Measurements from ENCODE around the gene FAM163B. TPM values are rescaled to one million over a fixed set of nuclear protein-coding genes. Genes with fewer than 3 reads are reported as not detected.
A peak's percentile ranks its signal among the peaks of the same experiment; 100 is the strongest.

The FAM163B gene
- total and polyA plus RNA-seq, 2 donors (not counting 1 experiment from before 2014, with no cell fraction given), result not detected

- 88% methylated on average over 8 of the region's 8 CpGs for WGBS (ENCODE audit: insufficient coverage)
- no peak overlapping the region for H3K4me3 Mint-ChIP-seq
- H3K4me1 Mint-ChIP-seq, result peaks cover 23% of the 10 kb centered on the region
- no peak overlapping the region for H3K27ac ChIP-seq (ENCODE audit: low read length in 2 of 2)
- ChIA-PET CTCF (no interaction called here), POLR2A (no interaction called here)
- H3K4me2 ChIP-seq (replicated peaks; ENCODE audit: low read depth, low read length, poor library complexity, severe bottlenecking), result no peak overlapping the region
- no peak for DNase-seq
- peaks cover 29% of the 10 kb centered on the region for H3K27me3 Mint-ChIP-seq
- no peaks in the 10 kb centered on the region for H3K79me2 ChIP-seq (ENCODE audit: control insufficient read depth, insufficient read depth, low read length)
- TF ChIP-seq EZH2 (IDR thresholded peaks at IDR 0.05; ENCODE audit: borderline replicate concordance, insufficient read depth, low read depth, low read length, poor library complexity, severe bottlenecking), result no peak
- TF ChIP-seq CTCF (IDR thresholded peaks at IDR 0.05), result no peak
- H3K9ac ChIP-seq (ENCODE audit: low read length), result no peak overlapping the region
- no peak overlapping the region for H2AFZ ChIP-seq (ENCODE audit: insufficient read depth, low read depth, low read length, poor library complexity, severe bottlenecking)
- H3K27me3 ChIP-seq (replicated peaks in 1 of 4; ENCODE audit: control extremely low read depth in 1 of 4, control insufficient read depth in 3 of 4, insufficient read depth in 4 of 4, low read length in 3 of 4), result peaks cover 0 to 51% (median 18%) of the 10 kb centered on the region in 4 experiments
- H4K20me1 ChIP-seq (ENCODE audit: control insufficient read depth, insufficient read depth, low read length, poor library complexity, severe bottlenecking), result no peaks in the 10 kb centered on the region
- no peaks in the 10 kb centered on the region for H3K36me3 ChIP-seq (replicated peaks in 1 of 2; ENCODE audit: control extremely low read depth in 1 of 2, control insufficient read depth in 1 of 2, extremely low read depth in 1 of 2, insufficient read depth in 2 of 2, low read length in 1 of 2)
- ATAC-seq (ENCODE audit: low read depth), result no peak
- intact Hi-C loops (cut with micrococcal nuclease), result no loop called here
- H3K4me1 ChIP-seq (ENCODE audit: control insufficient read depth in 2 of 2, insufficient read depth in 2 of 2, low read length in 2 of 2), result peaks cover 27 to 29% of the 10 kb centered on the region in 2 donors
- peaks cover 0 to 22% (median 0%) of the 10 kb centered on the region in 3 donors for H3K9me3 ChIP-seq (ENCODE audit: control extremely low read depth in 1 of 3, control insufficient read depth in 2 of 3, insufficient read depth in 1 of 3, low read length in 2 of 3)
- H3K9me3 Mint-ChIP-seq (ENCODE audit: insufficient read depth), result no peaks in the 10 kb centered on the region
- no peak overlapping the region for H3K4me3 ChIP-seq (ENCODE audit: control extremely low read depth in 1 of 5, extremely low read depth in 1 of 5, insufficient read depth in 1 of 5, low read depth in 2 of 5, low read length in 4 of 5)
- no peak overlapping the region for H3K27ac Mint-ChIP-seq
Observed at GRCh38 chr9:133587051-133587450, 22.1 kb downstream of the FAM163B start.

- H3K27me3 Mint-ChIP-seq, result peaks cover 37% of the 10 kb centered on the region
- H3K4me3 Mint-ChIP-seq, result peak overlapping the region; percentile 70
- TF ChIP-seq CTCF (IDR thresholded peaks at IDR 0.05), result no peak
- TF ChIP-seq EZH2 (IDR thresholded peaks at IDR 0.05; ENCODE audit: borderline replicate concordance, insufficient read depth, low read depth, low read length, poor library complexity, severe bottlenecking), result no peak
- peaks cover 23% of the 10 kb centered on the region for H3K4me1 Mint-ChIP-seq
- Histone ChIP-seq H3K27ac (ENCODE audit: low read length in 2 of 2) (no peak overlapping the region), H3K79me2 (ENCODE audit: control insufficient read depth, insufficient read depth, low read length) (no peaks in the 10 kb centered on the region), H3K9me3 (ENCODE audit: control extremely low read depth in 1 of 3, control insufficient read depth in 2 of 3, insufficient read depth in 1 of 3, low read length in 2 of 3) (peaks cover 0 to 22% (median 0%) of the 10 kb centered on the region in 3 donors), H3K4me3 (ENCODE audit: control extremely low read depth in 1 of 5, extremely low read depth in 1 of 5, insufficient read depth in 1 of 5, low read depth in 2 of 5, low read length in 4 of 5) (peak overlapping the region in 1 of 5 experiments; percentile 8), H3K4me2 (replicated peaks; ENCODE audit: low read depth, low read length, poor library complexity, severe bottlenecking) (peak overlapping the region; percentile 62), H2AFZ (ENCODE audit: insufficient read depth, low read depth, low read length, poor library complexity, severe bottlenecking) (peak overlapping the region; percentile 18), H3K9ac (ENCODE audit: low read length) (peak overlapping the region; percentile 2), H3K36me3 (replicated peaks in 1 of 2; ENCODE audit: control extremely low read depth in 1 of 2, control insufficient read depth in 1 of 2, extremely low read depth in 1 of 2, insufficient read depth in 2 of 2, low read length in 1 of 2) (no peaks in the 10 kb centered on the region), H3K4me1 (ENCODE audit: control insufficient read depth in 2 of 2, insufficient read depth in 2 of 2, low read length in 2 of 2) (peaks cover 27 to 29% of the 10 kb centered on the region in 2 donors), H4K20me1 (ENCODE audit: control insufficient read depth, insufficient read depth, low read length, poor library complexity, severe bottlenecking) (no peaks in the 10 kb centered on the region), H3K27me3 (replicated peaks in 1 of 4; ENCODE audit: control extremely low read depth in 1 of 4, control insufficient read depth in 3 of 4, insufficient read depth in 4 of 4, low read length in 3 of 4) (peaks cover 0 to 59% (median 20%) of the 10 kb centered on the region in 4 experiments)
- WGBS (ENCODE audit: insufficient coverage), result 10% methylated on average over 43 of the region's 43 CpGs
- ChIA-PET POLR2A (no interaction called here), CTCF (no interaction called here)
- DNase-seq (peak; percentile 50), ATAC-seq (ENCODE audit: low read depth) (peak; percentile 21)
- intact Hi-C loops (cut with micrococcal nuclease), result no loop called here
- H3K9me3 Mint-ChIP-seq (ENCODE audit: insufficient read depth), result no peaks in the 10 kb centered on the region
- no peak overlapping the region for H3K27ac Mint-ChIP-seq
Observed at GRCh38 chr9:133585481-133586351, 23.5 kb downstream of the FAM163B start.
